Subcutaneous adipose tissue (tissue), 4 donors: ENCODE data around the gene CASP8AP2. TPM values are rescaled to one million over a fixed set of nuclear protein-coding genes. Genes with fewer than 3 reads are reported as not detected.

Experiments
- total RNA-seq, 4 donors: library from RNA; depleted of rRNA; stranded (reverse); fragments of >200 nt; gene quantifications; one replicate each; pipeline ENCODE4 v1.1.0, GENCODE V29; 2016
- TF ChIP-seq, protein P1 (sequence below): fragments of 450-650 bp; IDR thresholded peaks from one replicate; pipeline ENCODE4 v1.5.1; 2016; ENCODE audit warnings: low read depth, mild to moderate bottlenecking, control low read depth, antibody characterized with exemption, moderate library complexity

Gene CASP8AP2
- total RNA-seq, 4 donors from 2014 or later, result 15.3 to 24.0 (median 18.4) TPM

DNA sequence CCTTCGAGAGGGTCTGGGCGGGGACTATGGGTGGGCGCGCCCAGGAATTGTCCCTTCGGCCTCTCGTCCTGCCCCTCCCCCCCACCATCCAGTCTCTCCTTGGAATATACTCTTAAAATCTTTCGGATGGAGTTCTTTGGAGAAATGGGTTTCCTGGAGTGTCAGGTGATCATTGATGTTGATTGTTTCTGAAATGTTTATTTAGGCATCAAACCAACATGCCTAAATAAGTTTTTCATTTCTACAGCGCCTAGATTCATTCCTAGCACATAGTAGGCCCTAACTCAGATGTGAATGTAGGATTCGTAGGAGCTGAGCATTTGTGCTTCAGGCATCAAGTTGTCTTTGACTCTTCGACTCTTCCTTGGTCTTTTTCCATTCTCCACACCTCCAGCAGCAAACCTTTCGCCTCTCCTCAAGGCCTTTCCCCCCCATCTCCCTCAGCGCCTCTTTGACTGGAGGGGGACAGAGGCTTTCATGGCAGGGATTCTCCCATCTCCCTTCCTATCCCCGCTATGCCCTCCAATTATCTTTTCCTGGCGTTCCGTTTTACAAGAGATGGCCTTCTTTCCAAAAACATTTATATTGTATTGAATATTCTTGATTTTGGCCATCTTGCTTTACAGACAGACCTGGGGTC is 610 bp downstream of the CASP8AP2 start:
- TF ChIP-seq, protein P1, sequence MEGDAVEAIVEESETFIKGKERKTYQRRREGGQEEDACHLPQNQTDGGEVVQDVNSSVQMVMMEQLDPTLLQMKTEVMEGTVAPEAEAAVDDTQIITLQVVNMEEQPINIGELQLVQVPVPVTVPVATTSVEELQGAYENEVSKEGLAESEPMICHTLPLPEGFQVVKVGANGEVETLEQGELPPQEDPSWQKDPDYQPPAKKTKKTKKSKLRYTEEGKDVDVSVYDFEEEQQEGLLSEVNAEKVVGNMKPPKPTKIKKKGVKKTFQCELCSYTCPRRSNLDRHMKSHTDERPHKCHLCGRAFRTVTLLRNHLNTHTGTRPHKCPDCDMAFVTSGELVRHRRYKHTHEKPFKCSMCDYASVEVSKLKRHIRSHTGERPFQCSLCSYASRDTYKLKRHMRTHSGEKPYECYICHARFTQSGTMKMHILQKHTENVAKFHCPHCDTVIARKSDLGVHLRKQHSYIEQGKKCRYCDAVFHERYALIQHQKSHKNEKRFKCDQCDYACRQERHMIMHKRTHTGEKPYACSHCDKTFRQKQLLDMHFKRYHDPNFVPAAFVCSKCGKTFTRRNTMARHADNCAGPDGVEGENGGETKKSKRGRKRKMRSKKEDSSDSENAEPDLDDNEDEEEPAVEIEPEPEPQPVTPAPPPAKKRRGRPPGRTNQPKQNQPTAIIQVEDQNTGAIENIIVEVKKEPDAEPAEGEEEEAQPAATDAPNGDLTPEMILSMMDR, result no peak

DNA sequence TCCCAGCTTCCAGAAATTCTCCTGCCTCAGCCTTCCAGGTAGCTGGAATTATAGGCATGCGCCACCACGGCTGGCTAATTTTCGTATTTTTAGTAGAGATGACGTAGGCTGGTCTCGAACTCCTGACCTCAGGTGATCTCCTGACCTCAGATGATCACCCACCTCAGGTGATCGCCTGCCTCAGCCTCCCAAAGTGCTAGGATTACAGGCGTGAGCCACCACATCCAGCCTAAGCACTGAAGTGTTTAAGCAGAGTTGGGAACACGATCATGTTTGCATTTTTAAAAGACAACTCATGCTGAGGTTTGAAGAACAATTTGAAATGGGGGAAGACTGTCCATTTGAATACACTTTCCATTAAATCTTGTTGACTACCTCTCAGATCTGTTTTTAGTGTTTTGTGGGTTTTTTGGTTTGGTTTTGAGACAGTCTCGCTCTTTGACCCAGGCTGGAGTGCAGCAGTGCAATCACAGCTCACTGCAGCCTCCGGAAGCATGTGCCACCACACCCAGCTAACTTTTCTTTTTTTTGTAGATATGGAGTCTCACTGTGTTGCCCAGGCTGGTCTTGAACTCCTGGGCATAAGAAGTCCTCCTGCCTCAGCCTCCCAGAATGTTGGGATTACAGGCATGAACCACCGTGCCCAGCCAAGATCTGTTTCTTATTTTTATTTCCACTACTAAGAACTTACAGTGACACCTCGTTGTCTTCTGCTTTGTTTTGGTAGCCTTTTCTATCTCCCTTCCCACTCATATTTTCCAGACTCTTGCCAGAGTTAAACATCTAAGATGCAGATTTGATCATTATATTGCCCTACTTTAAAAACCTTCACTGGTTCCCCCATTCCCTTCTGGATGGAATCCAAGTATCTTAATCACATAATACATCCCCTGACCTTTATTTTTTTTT is 5.5 kb downstream of the CASP8AP2 start:
- TF ChIP-seq, protein P1, result no peak

DNA sequence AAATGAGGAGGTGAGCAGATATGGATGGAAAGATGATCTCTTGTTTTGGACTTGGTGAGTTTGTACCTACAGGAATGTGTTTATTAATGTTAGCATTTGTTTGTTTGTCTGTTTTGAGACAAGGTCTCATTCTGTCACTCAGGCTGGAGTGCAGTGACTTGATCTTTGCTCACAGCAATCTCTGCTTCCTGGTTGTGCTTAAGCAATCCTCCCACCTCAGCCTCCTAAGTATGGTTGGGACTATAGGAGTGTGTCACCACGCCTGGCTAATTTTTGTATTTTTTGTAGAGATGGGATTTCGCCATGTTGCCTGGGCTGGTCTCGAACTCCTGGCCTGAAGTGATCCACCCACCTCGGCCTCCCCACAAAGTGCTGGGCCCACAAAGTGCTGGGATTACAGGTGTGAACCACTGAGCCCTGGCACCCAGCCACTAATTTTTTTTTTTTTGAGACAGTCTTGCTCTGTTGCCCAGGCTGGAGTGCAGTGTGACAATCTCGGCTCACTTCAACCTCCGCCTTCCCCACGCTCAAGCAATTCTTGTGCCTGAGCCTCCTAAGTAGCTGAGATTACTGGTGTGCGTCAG is 7.1 kb downstream of the CASP8AP2 start:
- TF ChIP-seq, protein P1, result no peak

DNA sequence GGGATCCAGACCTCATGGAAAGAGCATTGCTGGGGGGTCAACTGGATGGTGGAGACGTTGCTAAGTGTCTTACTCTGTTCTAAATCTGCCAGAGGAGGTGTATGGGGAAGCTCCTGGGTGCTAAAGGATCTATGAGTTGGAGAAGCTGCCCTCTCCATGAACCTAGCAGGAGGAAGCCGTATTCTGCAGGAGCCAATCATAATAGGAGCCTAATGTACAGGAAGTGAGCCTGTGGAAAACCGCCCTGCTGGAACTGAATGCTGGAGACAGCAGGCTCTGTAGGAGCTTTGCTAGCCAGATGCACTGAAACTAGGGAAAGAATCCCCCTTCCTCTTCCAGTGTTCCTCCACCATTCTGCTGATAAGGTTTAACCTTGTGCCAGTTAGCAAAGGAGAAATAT is 10.9 kb downstream of the CASP8AP2 start:
- TF ChIP-seq, protein P1, result no peak

GRCh38 chr6:89842228-89842627 is 12.5 kb downstream of the CASP8AP2 start:
- TF ChIP-seq, protein P1, result no peak

GRCh38 chr6:89843070-89843469 is 13.4 kb downstream of the CASP8AP2 start:
- TF ChIP-seq, protein P1, result no peak

DNA sequence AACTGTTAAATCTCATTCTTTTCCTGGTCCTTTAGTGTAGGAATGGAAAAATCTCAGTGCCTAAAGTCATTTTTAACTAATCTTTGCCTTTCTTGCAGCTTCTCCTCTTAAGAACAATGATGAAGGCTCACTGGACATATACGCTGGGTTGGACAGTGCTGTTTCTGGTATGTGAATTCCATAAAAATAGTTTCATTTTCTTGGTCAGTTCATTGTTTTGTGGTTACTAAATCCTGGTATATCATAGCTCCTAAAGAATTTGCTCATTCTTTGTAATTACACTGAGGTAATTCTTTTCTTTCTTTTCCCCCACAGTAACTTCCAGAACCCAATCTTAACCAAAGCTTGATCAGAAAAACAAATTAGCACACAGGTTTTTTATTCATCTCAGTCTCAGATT is 23.4 kb downstream of the CASP8AP2 start:
- TF ChIP-seq, protein P1, result no peak
